CD4-positive, alpha-beta memory T cell (primary cell): ENCODE data around the gene UGT1A3. TPM values are rescaled to one million over a fixed set of nuclear protein-coding genes. Genes with fewer than 3 reads are reported as not detected.
"Not testable (repeated sequence)": the region's sequence is repeated elsewhere in the genome, so short reads cannot be mapped to it uniquely, and the experiment has no call there.

ENCODE experiments used
- CTCF ChIA-PET: fragments of 350-600 bp; sonication (Branson Sonifier 250); formaldehyde crosslinking; loops from one replicate; lab custom pipeline; 2021; ENCODE audit warnings: inconsistent platforms; ENCODE audit not compliant: partially characterized antibody; lab: Charles Lee
- POLR2A ChIA-PET: fragments of 350-600 bp; sonication (Branson Sonifier 250); formaldehyde crosslinking; loops from one replicate; lab custom pipeline; 2021; ENCODE audit not compliant: partially characterized antibody; lab: Charles Lee
- DNase-seq, 5 donors: peaks; one replicate each; pipeline versions ENCODE4 v3.0.0 to v3.0.0-alpha.2; 2020 to 2022; ENCODE audit warnings: mixed read lengths in 1 of 5
- H3K27ac ChIP-seq: one replicate; pipeline ENCODE4 v1.7.0; 2013; ENCODE audit warnings: low read depth, low read length
- H3K27me3 ChIP-seq: 2 replicates; pipeline ENCODE4 v1.7.0; 2013; ENCODE audit warnings: mild to moderate bottlenecking, low read length, moderate library complexity; ENCODE audit not compliant: insufficient read depth
- H3K36me3 ChIP-seq: 2 replicates; pipeline ENCODE4 v1.7.0; 2013; ENCODE audit warnings: mild to moderate bottlenecking, low read length, moderate library complexity; ENCODE audit not compliant: insufficient read depth
- H3K4me1 ChIP-seq: 2 replicates; pipeline ENCODE4 v1.7.0; 2013; ENCODE audit warnings: mild to moderate bottlenecking, low read length, moderate library complexity; ENCODE audit not compliant: insufficient read depth
- H3K4me3 ChIP-seq, 2 donors: one replicate each; pipeline ENCODE4 v1.7.0; 2013; ENCODE audit warnings: low read length in 2 of 2, mild to moderate bottlenecking in 1 of 2
- H3K9me3 ChIP-seq, 2 donors: one replicate each; pipeline ENCODE4 v1.7.0; 2013; ENCODE audit warnings: low read length in 2 of 2, control low read depth in 1 of 2; ENCODE audit not compliant: control insufficient read depth in 1 of 2
- H3K27ac Mint-ChIP-seq, 7 donors: one replicate each; pipeline ENCODE4 v1.8.0; 2020 to 2021; ENCODE audit warnings: mixed read lengths in 7 of 7, mild to moderate bottlenecking in 6 of 7, inconsistent platforms in 3 of 7, moderate library complexity in 3 of 7
- H3K27me3 Mint-ChIP-seq, 2 donors: one replicate each; pipeline ENCODE4 v1.8.0; 2020 to 2021; ENCODE audit warnings: mixed read lengths in 2 of 2
- H3K36me3 Mint-ChIP-seq, 2 donors: one replicate each; pipeline ENCODE4 v1.8.0; 2020 to 2021; ENCODE audit warnings: mixed read lengths in 2 of 2, inconsistent platforms in 1 of 2, mild to moderate bottlenecking in 1 of 2
- H3K4me1 Mint-ChIP-seq, 4 donors: one replicate each; pipeline ENCODE4 v1.8.0; 2020 to 2021; ENCODE audit warnings: mixed read lengths in 4 of 4, mild to moderate bottlenecking in 1 of 4
- H3K4me3 Mint-ChIP-seq, 8 donors: one replicate each; pipeline ENCODE4 v1.8.0; 2020 to 2021; ENCODE audit warnings: mixed read lengths in 8 of 8, mild to moderate bottlenecking in 7 of 8, moderate library complexity in 6 of 8, inconsistent platforms in 3 of 8
- H3K9me3 Mint-ChIP-seq, 8 donors: one replicate each; pipeline ENCODE4 v1.8.0; 2020 to 2021; ENCODE audit warnings: mixed read lengths in 8 of 8, mild to moderate bottlenecking in 5 of 8, inconsistent platforms in 3 of 8, moderate library complexity in 1 of 8
- intact Hi-C: fragments of 100-400 bp; cut with micrococcal nuclease; formaldehyde crosslinking; loops from one replicate; pipeline ENCODE4 v1.15.1; 2023
- polyA plus RNA-seq, 2 donors: library from polyadenylated mRNA; unstranded; fragments of 300-500 nt; fragmentation: Illumina TruSeq; gene quantifications; one replicate each; pipeline ENCODE4 v1.2.3, GENCODE V29; 2021
- total RNA-seq, 2 experiments: library from RNA; stranded (reverse); gene quantifications; one replicate each; pipeline ENCODE4 v1.2.3, GENCODE V29; 2021

The UGT1A3 gene
- total and polyA plus RNA-seq, 4 experiments from 2014 or later: not detected

GRCh38 chr2:233736868-233737653 is 8.2 kb downstream of the UGT1A3 start:
- H3K9me3 ChIP-seq, H3K27ac ChIP-seq, H3K4me3 Mint-ChIP-seq, H3K9me3 Mint-ChIP-seq, DNase-seq, H3K4me1 ChIP-seq, H3K4me1 Mint-ChIP-seq, POLR2A ChIA-PET, H3K4me3 ChIP-seq, CTCF ChIA-PET, H3K27me3 ChIP-seq, H3K36me3 ChIP-seq, intact Hi-C loops, H3K27ac Mint-ChIP-seq, H3K36me3 Mint-ChIP-seq: not testable (repeated sequence)
- H3K27me3 Mint-ChIP-seq: peaks cover 18 to 31% of the 10 kb centered on the region in 2 donors

GRCh38 chr2:233740870-233741269 is 12.0 kb downstream of the UGT1A3 start:
- H3K36me3 Mint-ChIP-seq: no peaks in the 10 kb centered on the region
- intact Hi-C loops: no loop called here
- ChIA-PET CTCF (no interaction called here), POLR2A (no interaction called here)
- Histone ChIP-seq H3K4me3 (no peak overlapping the region), H3K27me3 (no peaks in the 10 kb centered on the region), H3K4me1 (no peaks in the 10 kb centered on the region), H3K36me3 (no peaks in the 10 kb centered on the region), H3K9me3 (no peaks in the 10 kb centered on the region), H3K27ac (no peak overlapping the region)
- no peaks in the 10 kb centered on the region for H3K4me1 Mint-ChIP-seq
- peaks cover 15 to 29% of the 10 kb centered on the region in 2 donors for H3K27me3 Mint-ChIP-seq
- H3K9me3 Mint-ChIP-seq: no peaks in the 10 kb centered on the region
- H3K4me3 Mint-ChIP-seq: no peak overlapping the region
- no peak for DNase-seq
- H3K27ac Mint-ChIP-seq: no peak overlapping the region

DNA sequence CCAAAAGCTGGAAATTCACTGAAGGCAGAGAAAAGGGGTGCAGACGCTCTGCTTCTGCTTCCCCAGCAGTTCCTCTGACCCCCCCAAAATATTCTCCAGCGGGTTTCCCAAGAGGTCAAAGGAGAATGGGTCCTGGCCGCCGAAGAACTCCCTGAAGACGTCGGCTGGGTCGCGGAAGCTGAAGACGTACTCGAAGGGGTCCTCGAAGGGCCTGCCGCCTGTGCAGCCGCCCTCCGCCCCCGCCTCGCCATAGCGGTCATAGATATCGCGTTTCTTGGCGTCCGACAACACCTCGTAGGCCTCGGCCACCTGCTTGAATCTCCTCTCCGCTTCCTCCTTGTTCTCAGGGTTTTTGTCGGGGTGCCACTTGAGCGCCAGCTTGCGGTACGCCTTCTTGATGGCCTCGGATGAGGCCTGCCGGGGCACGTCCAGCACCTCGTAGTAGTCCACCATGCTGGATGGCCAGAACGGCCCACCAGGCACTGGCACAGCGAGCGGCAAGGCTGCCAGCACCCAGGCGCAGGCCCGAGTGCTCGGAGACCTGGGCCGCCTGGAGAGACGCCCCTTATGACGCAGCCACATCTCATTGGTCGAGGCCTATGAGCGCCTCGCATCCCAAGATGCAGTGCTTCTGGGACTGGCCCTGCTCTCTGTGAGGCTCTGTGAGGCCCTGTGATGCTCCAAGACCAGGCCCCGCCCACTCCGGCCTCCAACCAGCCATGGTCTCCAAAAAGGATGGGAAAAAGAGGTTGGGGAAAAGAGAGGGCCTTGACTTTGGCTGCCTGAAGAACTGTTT is 14.8 kb downstream of the UGT1A3 start:
- POLR2A ChIA-PET: no interaction called here
- H3K9me3 Mint-ChIP-seq: no peaks in the 10 kb centered on the region

GRCh38 chr2:233745073-233745755 is 16.4 kb downstream of the UGT1A3 start:
- Histone ChIP-seq H3K36me3 (no peaks in the 10 kb centered on the region), H3K4me3 (no peak overlapping the region), H3K27me3 (no peaks in the 10 kb centered on the region), H3K4me1 (no peaks in the 10 kb centered on the region), H3K9me3 (no peaks in the 10 kb centered on the region), H3K27ac (no peak overlapping the region)
- Mint-ChIP-seq H3K36me3 (peaks cover 0 to 2% of the 10 kb centered on the region in 2 donors), H3K4me1 (no peaks in the 10 kb centered on the region), H3K4me3 (no peak overlapping the region), H3K9me3 (peaks cover 0 to 6% (median 5%) of the 10 kb centered on the region in 8 donors), H3K27me3 (peaks cover 12 to 32% of the 10 kb centered on the region in 2 donors), H3K27ac (peak overlapping the region in 1 of 7 donors; percentile 10)
- intact Hi-C loops: no loop called here
- no peak for DNase-seq
- ChIA-PET CTCF (no interaction called here), POLR2A (no interaction called here)

More for the DNA sequence above, 14.8 kb downstream of the UGT1A3 start:
- CTCF ChIA-PET: no interaction called here
- Histone ChIP-seq H3K9me3 (no peaks in the 10 kb centered on the region), H3K36me3 (no peaks in the 10 kb centered on the region), H3K27ac (no peak overlapping the region), H3K4me1 (no peaks in the 10 kb centered on the region), H3K4me3 (no peak overlapping the region), H3K27me3 (no peaks in the 10 kb centered on the region)
- H3K4me1 Mint-ChIP-seq: no peaks in the 10 kb centered on the region
- intact Hi-C loops: no loop called here
- no peak overlapping the region for H3K27ac Mint-ChIP-seq
- H3K4me3 Mint-ChIP-seq: no peak overlapping the region
- DNase-seq: no peak
- no peaks in the 10 kb centered on the region for H3K36me3 Mint-ChIP-seq
- peaks cover 12 to 28% of the 10 kb centered on the region in 2 donors for H3K27me3 Mint-ChIP-seq

- POLR2A ChIA-PET, CTCF ChIA-PET: not testable (repeated sequence)
- peaks cover 0 to 11% (median 7%) of the 10 kb centered on the region in 8 donors for H3K9me3 Mint-ChIP-seq
Observed at GRCh38 chr2:233745838-233746237, 17.0 kb downstream of the UGT1A3 start.

DNA sequence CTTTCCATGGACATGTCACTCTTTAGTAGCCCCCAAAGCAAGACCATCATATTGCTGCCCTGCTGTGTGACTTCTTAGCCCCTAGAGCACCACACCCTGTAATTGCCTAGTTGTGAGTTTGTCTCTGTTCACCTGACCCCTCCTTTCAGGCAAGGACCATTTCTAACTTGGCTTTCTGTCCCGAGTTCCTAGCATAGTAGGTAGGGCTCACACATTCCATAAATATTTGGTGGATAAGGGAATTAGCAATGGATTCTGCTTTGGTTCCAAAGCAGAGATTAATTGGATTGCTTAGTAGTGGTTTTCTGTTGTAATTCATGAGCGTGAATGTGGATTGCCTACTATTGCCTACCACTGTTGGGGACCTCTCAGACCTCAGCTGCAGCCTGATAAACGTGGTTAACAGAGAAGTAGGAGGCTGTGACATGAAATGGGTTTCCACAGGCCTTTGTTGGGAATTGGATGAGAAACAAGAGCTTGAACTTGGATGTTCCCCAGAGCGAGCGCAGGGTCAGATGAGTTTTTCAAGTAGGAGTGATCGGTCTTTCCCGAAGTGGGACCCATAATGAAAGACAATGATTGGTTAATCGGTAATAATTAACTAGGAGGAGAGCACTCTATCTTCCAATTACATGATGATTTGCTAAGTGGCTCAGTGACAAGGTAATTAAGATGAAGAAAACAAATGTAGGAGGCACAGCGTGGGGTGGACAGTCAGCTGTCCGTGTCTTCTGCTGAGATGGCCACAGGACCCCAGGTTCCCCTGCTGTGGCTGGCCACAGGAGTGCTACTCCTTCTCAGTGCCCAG is 17.8 kb downstream of the UGT1A3 start:
- H3K4me3 ChIP-seq: no peak overlapping the region
- H3K4me1 ChIP-seq: no peaks in the 10 kb centered on the region
- no peaks in the 10 kb centered on the region for H3K36me3 ChIP-seq
- Mint-ChIP-seq H3K9me3 (peaks cover 2 to 20% (median 14%) of the 10 kb centered on the region in 8 donors), H3K4me1 (no peaks in the 10 kb centered on the region), H3K27me3 (peaks cover 11 to 35% of the 10 kb centered on the region in 2 donors), H3K36me3 (peaks cover 0 to 3% of the 10 kb centered on the region in 2 donors), H3K27ac (no peak overlapping the region), H3K4me3 (no peak overlapping the region)
- H3K9me3 ChIP-seq: no peaks in the 10 kb centered on the region
- DNase-seq: no peak
- no peaks in the 10 kb centered on the region for H3K27me3 ChIP-seq
- POLR2A ChIA-PET: no interaction called here
- intact Hi-C loops: no loop called here
- CTCF ChIA-PET: no interaction called here
- H3K27ac ChIP-seq: no peak overlapping the region

More at GRCh38 chr2:233745838-233746237, 17.0 kb downstream of the UGT1A3 start:
- H3K27ac ChIP-seq, DNase-seq, H3K36me3 ChIP-seq, H3K9me3 ChIP-seq, intact Hi-C loops, H3K27me3 ChIP-seq, H3K4me3 Mint-ChIP-seq, H3K4me3 ChIP-seq, H3K4me1 Mint-ChIP-seq, H3K36me3 Mint-ChIP-seq, H3K4me1 ChIP-seq, H3K27ac Mint-ChIP-seq: not testable (repeated sequence)
- H3K27me3 Mint-ChIP-seq: peaks cover 11 to 33% of the 10 kb centered on the region in 2 donors
